SK-N-SH (cell line): ENCODE data around the gene C17orf50.

Experiments
- FOXM1 ChIP-seq: IDR thresholded peaks from 2 replicates; pipeline ENCODE4 v1.4.0; 2012; ENCODE audit warnings: low read depth, mild to moderate bottlenecking
- MAX ChIP-seq: IDR thresholded peaks from 2 replicates; pipeline ENCODE4 v1.4.0; 2012; ENCODE audit warnings: low read depth
- MXI1 ChIP-seq: IDR thresholded peaks from 2 replicates; pipeline ENCODE4 v1.6.1; 2012; ENCODE audit warnings: mild to moderate bottlenecking, low read depth, low read length, improper control_type of control experiment
- RAD21 ChIP-seq: IDR thresholded peaks from 2 replicates; pipeline ENCODE4 v1.6.1; 2012; ENCODE audit warnings: mild to moderate bottlenecking, low read length
- TAF1 ChIP-seq: IDR thresholded peaks from 2 replicates; pipeline ENCODE4 v1.6.1; 2012; ENCODE audit warnings: low read depth, mild to moderate bottlenecking, low read length, moderate library complexity, borderline replicate concordance
- TCF12 ChIP-seq: IDR thresholded peaks from 2 replicates; pipeline ENCODE4 v1.4.0; 2012
- USF2 ChIP-seq: fragments of 150-350 bp; IDR thresholded peaks from 2 replicates; pipeline ENCODE4 v1.6.1; 2017; ENCODE audit warnings: antibody characterized with exemption, low read length, low read depth, borderline replicate concordance
- TF ChIP-seq, protein P1 (sequence below): fragments of 200-600 bp; sonication (generic); IDR thresholded peaks from 2 replicates; pipeline ENCODE4 v1.6.1; 2017; ENCODE audit warnings: antibody characterized with exemption, mild to moderate bottlenecking, moderate library complexity

GRCh38 chr17:35769895-35770486 lies 9.3 kb downstream of the C17orf50 start:
- TF ChIP-seq RAD21 (no peak), FOXM1 (no peak), USF2 (no peak), TAF1 (no peak), MXI1 (no peak), TCF12 (no peak), MAX (no peak)
- TF ChIP-seq, protein P1, sequence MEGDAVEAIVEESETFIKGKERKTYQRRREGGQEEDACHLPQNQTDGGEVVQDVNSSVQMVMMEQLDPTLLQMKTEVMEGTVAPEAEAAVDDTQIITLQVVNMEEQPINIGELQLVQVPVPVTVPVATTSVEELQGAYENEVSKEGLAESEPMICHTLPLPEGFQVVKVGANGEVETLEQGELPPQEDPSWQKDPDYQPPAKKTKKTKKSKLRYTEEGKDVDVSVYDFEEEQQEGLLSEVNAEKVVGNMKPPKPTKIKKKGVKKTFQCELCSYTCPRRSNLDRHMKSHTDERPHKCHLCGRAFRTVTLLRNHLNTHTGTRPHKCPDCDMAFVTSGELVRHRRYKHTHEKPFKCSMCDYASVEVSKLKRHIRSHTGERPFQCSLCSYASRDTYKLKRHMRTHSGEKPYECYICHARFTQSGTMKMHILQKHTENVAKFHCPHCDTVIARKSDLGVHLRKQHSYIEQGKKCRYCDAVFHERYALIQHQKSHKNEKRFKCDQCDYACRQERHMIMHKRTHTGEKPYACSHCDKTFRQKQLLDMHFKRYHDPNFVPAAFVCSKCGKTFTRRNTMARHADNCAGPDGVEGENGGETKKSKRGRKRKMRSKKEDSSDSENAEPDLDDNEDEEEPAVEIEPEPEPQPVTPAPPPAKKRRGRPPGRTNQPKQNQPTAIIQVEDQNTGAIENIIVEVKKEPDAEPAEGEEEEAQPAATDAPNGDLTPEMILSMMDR: peak; percentile 38
